ENCODE measurements around the gene C1orf52. TPM values are rescaled to one million over a fixed set of nuclear protein-coding genes. Genes with fewer than 3 reads are reported as not detected.

C1orf52 gene
- total RNA-seq, 4 donors from 2014 or later, result 12.7 to 27.2 (median 21.0) TPM

DNA sequence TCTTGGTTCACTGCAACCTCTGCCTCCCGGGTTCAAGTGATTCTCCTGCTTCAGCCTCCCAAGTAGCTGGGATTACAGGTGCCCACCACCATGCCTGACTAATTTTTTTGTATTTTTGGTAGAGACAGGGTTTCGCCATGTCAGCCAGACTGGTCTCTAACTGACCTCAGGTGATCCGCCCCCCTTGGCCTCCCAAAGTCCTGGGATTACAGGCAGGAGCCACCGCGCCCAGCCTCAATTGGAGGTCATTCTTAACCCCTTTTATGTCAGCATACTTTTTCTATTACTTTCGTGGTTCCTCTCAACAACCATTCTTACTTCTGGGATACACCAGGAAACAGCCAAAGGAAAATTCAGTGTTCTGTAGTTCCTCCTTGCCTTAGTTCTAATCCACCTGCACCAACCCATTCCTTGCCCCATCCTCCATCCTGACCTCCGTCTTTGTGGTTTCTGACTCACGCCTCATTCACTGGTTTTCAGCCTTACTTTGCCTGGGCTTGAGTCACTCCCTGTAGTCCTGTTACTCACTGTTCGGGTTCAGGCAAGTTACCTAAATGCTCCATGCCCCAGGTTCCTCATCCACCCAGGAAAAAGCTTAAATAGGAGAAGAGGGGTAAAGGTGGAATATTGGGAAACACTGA is 29.9 kb upstream of the C1orf52 start:
- H3K36me3 ChIP-seq, result no peaks in the 10 kb centered on the region
- WGBS, 2 donors (ENCODE audit: low coverage in 1 of 2), result 82 to 88% methylated on average over 4 to 7 of the region's 9 CpGs
- no peak overlapping the region for H3K27ac ChIP-seq
- no peak overlapping the region for H3K4me3 ChIP-seq
- no peaks in the 10 kb centered on the region for H3K27me3 ChIP-seq
- H3K4me1 ChIP-seq, result no peaks in the 10 kb centered on the region
- ATAC-seq, result no peak
- no peaks in the 10 kb centered on the region for H3K9me3 ChIP-seq
- no peak for TF ChIP-seq POLR2AphosphoS5 (IDR thresholded peaks at IDR 0.05)
- TF ChIP-seq POLR2A (IDR thresholded peaks at IDR 0.05), result no peak
- no peak for TF ChIP-seq CTCF (IDR thresholded peaks at IDR 0.05)
- TF ChIP-seq EP300 (IDR thresholded peaks at IDR 0.05), result no peak

DNA sequence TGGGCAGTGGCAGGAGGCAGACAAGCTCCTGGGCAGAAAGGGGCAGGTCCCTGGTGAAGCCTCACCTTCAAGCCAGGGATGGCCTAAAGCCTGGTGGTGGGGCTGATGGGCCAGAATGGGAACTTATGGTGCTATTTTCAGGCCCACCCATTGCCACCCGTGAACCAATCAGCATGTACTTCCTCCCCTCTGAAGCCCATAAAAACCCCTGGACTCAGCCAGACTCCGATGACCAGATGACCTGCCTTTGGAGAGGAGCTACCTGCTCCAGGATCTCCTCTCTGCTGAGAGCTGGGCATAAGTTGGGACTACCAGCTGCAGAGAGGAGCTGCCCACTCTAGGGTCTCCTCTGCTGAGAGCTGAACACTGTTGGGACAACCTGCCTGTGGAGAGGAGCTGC is 24.7 kb upstream of the C1orf52 start:
- no peak for ATAC-seq
- no peak overlapping the region for H3K27ac ChIP-seq
- 100% methylated on average over 1 of the region's 2 CpGs; no CpG with 5 or more reads in 1 of the 2 donors for WGBS, 2 donors (ENCODE audit: low coverage in 1 of 2)
- no peaks in the 10 kb centered on the region for H3K4me1 ChIP-seq
- H3K27me3 ChIP-seq, result no peaks in the 10 kb centered on the region
- no peak overlapping the region for H3K4me3 ChIP-seq
- H3K9me3 ChIP-seq, result no peaks in the 10 kb centered on the region
- TF ChIP-seq POLR2A (IDR thresholded peaks at IDR 0.05) (no peak), POLR2AphosphoS5 (IDR thresholded peaks at IDR 0.05) (no peak), CTCF (IDR thresholded peaks at IDR 0.05) (no peak), EP300 (IDR thresholded peaks at IDR 0.05) (no peak)
- no peaks in the 10 kb centered on the region for H3K36me3 ChIP-seq

- H3K27me3 ChIP-seq, result no peaks in the 10 kb centered on the region
- no peaks in the 10 kb centered on the region for H3K9me3 ChIP-seq
- 83 to 100% methylated on average over 1 of the region's 11 CpGs for WGBS, 2 donors (ENCODE audit: low coverage in 1 of 2)
- TF ChIP-seq POLR2AphosphoS5 (IDR thresholded peaks at IDR 0.05), result no peak
- no peak overlapping the region for H3K4me3 ChIP-seq
- no peaks in the 10 kb centered on the region for H3K36me3 ChIP-seq
- ATAC-seq, result no peak
- H3K27ac ChIP-seq, result no peak overlapping the region
- peaks cover 0 to 5% (median 0%) of the 10 kb centered on the region in 3 donors for H3K4me1 ChIP-seq
Measured at GRCh38 chr1:85283475-85284199, 24.2 kb upstream of the C1orf52 start.

DNA sequence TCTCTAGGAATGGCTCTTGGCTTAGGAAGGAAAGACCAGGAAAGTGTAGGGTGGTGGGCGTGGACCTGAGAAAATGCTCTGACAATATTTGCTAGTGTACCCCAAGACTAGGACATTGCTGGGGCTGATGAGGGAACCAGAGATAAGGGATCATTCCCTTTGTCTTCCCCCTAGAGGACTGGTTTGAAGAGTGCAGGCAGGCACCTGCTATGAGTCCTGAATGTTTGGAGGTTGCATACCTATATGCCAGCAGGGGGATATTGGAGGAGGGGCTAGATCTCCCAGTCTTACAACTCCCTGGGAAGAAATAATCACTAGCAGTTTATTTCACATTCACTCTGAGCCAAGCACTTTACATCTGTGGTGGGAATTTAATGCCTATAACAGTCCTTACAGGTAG is 23.0 kb upstream of the C1orf52 start:
- Histone ChIP-seq H3K36me3 (no peaks in the 10 kb centered on the region), H3K27ac (no peak overlapping the region), H3K27me3 (no peaks in the 10 kb centered on the region), H3K9me3 (no peaks in the 10 kb centered on the region), H3K4me3 (no peak overlapping the region), H3K4me1 (peaks cover 0 to 8% (median 0%) of the 10 kb centered on the region in 3 donors)
- 80% methylated on average over 1 of the region's 1 CpG for WGBS, 2 donors (ENCODE audit: low coverage in 1 of 2)
- ATAC-seq, result no peak
- no peak for TF ChIP-seq EP300 (IDR thresholded peaks at IDR 0.05)
- TF ChIP-seq POLR2AphosphoS5 (IDR thresholded peaks at IDR 0.05), result no peak
- no peak for TF ChIP-seq CTCF (IDR thresholded peaks at IDR 0.05)
- no peak for TF ChIP-seq POLR2A (IDR thresholded peaks at IDR 0.05)

DNA sequence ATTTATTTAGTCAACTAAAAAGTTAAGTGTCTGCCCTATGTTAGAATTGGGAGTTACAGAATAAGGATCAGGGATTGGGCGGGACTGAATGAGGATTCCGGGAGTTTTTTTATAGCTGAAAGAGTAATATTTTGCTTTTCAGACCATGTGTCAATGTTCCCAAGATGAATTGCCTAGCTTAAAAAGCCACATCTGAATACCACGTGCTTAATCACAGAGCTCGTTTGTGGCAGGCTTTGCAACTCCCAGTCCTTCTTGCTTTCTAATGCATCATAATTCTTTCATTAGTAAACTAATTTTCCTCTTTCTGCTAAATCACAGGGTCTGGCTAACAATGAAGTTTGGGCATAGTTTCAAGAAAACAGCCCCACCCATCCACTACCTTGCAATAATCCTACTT is 21.2 kb upstream of the C1orf52 start:
- Histone ChIP-seq H3K9me3 (no peaks in the 10 kb centered on the region), H3K36me3 (no peaks in the 10 kb centered on the region), H3K27me3 (no peaks in the 10 kb centered on the region), H3K4me1 (peaks cover 0 to 16% (median 0%) of the 10 kb centered on the region in 3 donors), H3K4me3 (no peak overlapping the region), H3K27ac (no peak overlapping the region)
- 67 to 70% methylated on average over 4 of the region's 4 CpGs for WGBS, 2 donors (ENCODE audit: low coverage in 1 of 2)
- no peak for ATAC-seq
- no peak for TF ChIP-seq EP300 (IDR thresholded peaks at IDR 0.05)
- TF ChIP-seq CTCF (IDR thresholded peaks at IDR 0.05), result no peak
- TF ChIP-seq POLR2A (IDR thresholded peaks at IDR 0.05), result no peak
